Neuronal stem cell (in vitro differentiated cells): ENCODE data around the gene LVRN.

Source experiments
- DNase-seq: peaks from one replicate; pipeline ENCODE4 v3.0.0-alpha.2; 2013; ENCODE audit warnings: low spot score
- H2AFZ ChIP-seq: one replicate; pipeline ENCODE4 v1.6.1; 2013; ENCODE audit warnings: mild to moderate bottlenecking, low read length, inconsistent platforms
- H2AK5ac ChIP-seq: 2 replicates; pipeline ENCODE4 v1.6.1; 2013; ENCODE audit warnings: low read depth, mild to moderate bottlenecking, inconsistent platforms, low read length, moderate library complexity, mixed read lengths
- H2BK120ac ChIP-seq: 2 replicates; pipeline ENCODE4 v1.6.1; 2013; ENCODE audit warnings: low read depth, mild to moderate bottlenecking, inconsistent platforms, low read length, moderate library complexity, mixed read lengths
- H2BK12ac ChIP-seq: one replicate; pipeline ENCODE4 v1.6.1; 2013; ENCODE audit warnings: low read length, inconsistent platforms
- H2BK15ac ChIP-seq: 2 replicates; pipeline ENCODE4 v1.6.1; 2013; ENCODE audit warnings: mild to moderate bottlenecking, low read length, inconsistent platforms, mixed read lengths
- H2BK5ac ChIP-seq: one replicate; pipeline ENCODE4 v1.6.1; 2013; ENCODE audit warnings: inconsistent platforms, mild to moderate bottlenecking, low read length, moderate library complexity
- H3K14ac ChIP-seq: one replicate; pipeline ENCODE4 v1.6.1; 2013; ENCODE audit warnings: low read length, inconsistent platforms
- H3K18ac ChIP-seq: 2 replicates; pipeline ENCODE4 v1.6.1; 2013; ENCODE audit warnings: low read length, inconsistent platforms
- H3K23ac ChIP-seq: 2 replicates; pipeline ENCODE4 v1.6.1; 2013; ENCODE audit warnings: low read depth, mild to moderate bottlenecking, mixed read lengths, low read length, inconsistent platforms; ENCODE audit not compliant: poor library complexity
- H3K27ac ChIP-seq: replicated peaks from 3 replicates; pipeline ENCODE4 v1.5.1; 2013; ENCODE audit warnings: low read length, inconsistent platforms
- H3K27me3 ChIP-seq, 3 experiments: 2 replicates each; pipeline ENCODE4 v1.6.1; 2013; ENCODE audit warnings: low read length in 3 of 3, mild to moderate bottlenecking in 2 of 3, inconsistent platforms in 1 of 3, low read depth in 1 of 3, mixed read lengths in 1 of 3, moderate library complexity in 1 of 3; ENCODE audit not compliant: control insufficient read depth in 3 of 3, insufficient read depth in 3 of 3
- H3K36me3 ChIP-seq, 2 donors: replicated peaks in 1 of 2; 2 replicates each; pipeline ENCODE4 v1.6.1; 2013; ENCODE audit warnings: low read length in 2 of 2; ENCODE audit not compliant: control insufficient read depth in 2 of 2, insufficient read depth in 2 of 2
- H3K4ac ChIP-seq: 2 replicates; pipeline ENCODE4 v1.6.1; 2013; ENCODE audit warnings: inconsistent platforms, mild to moderate bottlenecking, low read length, moderate library complexity
- H3K4me1 ChIP-seq, 2 donors: 1 replicate in 1 of 2; 2 replicates in 1 of 2; pipeline ENCODE4 v1.6.1; 2013; ENCODE audit warnings: low read length in 2 of 2, low read depth in 1 of 2; ENCODE audit not compliant: control insufficient read depth in 2 of 2, insufficient read depth in 1 of 2
- H3K4me2 ChIP-seq: one replicate; pipeline ENCODE4 v1.6.1; 2013; ENCODE audit warnings: mild to moderate bottlenecking, low read length, inconsistent platforms; ENCODE audit not compliant: insufficient read depth, poor library complexity, severe bottlenecking
- H3K4me3 ChIP-seq, 2 donors: 2 replicates each; pipeline ENCODE4 v1.5.1; 2013; ENCODE audit warnings: low read length in 2 of 2, mild to moderate bottlenecking in 2 of 2, inconsistent platforms in 1 of 2, moderate library complexity in 1 of 2
- H3K79me1 ChIP-seq: one replicate; pipeline ENCODE4 v1.6.1; 2013; ENCODE audit warnings: low read depth, mild to moderate bottlenecking, inconsistent platforms, low read length, moderate library complexity
- H3K9ac ChIP-seq: one replicate; pipeline ENCODE4 v1.6.1; 2013; ENCODE audit warnings: mild to moderate bottlenecking, low read depth, low read length, inconsistent platforms; ENCODE audit not compliant: poor library complexity
- H3K9me3 ChIP-seq, 2 donors: replicated peaks in 1 of 2; 2 replicates each; pipeline versions ENCODE3 to v1.6.1; 2013; ENCODE audit warnings: low read length in 2 of 2, mild to moderate bottlenecking in 2 of 2, inconsistent platforms in 1 of 2, low read depth in 1 of 2, mixed read lengths in 1 of 2, moderate library complexity in 1 of 2; ENCODE audit not compliant: control insufficient read depth in 2 of 2, insufficient read depth in 1 of 2
- H4K8ac ChIP-seq: one replicate; pipeline ENCODE4 v1.6.1; 2013; ENCODE audit warnings: low read depth, mild to moderate bottlenecking, inconsistent platforms, low read length, moderate library complexity
- H4K91ac ChIP-seq: one replicate; pipeline ENCODE4 v1.6.1; 2013; ENCODE audit warnings: low read length, low read depth, mild to moderate bottlenecking, inconsistent platforms; ENCODE audit not compliant: poor library complexity
- WGBS, 2 donors: extraction: QIAGEN DNeasy Blood & Tissue Kit; methylation state at CpG; one replicate each; pipeline ENCODE4 v1.1.7; 2013; ENCODE audit warnings: missing lambda C conversion rate in 2 of 2, mixed read lengths in 1 of 2; ENCODE audit not compliant: insufficient read length in 2 of 2, insufficient replicate concordance in 1 of 2; ENCODE audit errors: extremely low coverage in 2 of 2; 5-methylcytosine and 5-hydroxymethylcytosine counted together

The LVRN gene

DNA sequence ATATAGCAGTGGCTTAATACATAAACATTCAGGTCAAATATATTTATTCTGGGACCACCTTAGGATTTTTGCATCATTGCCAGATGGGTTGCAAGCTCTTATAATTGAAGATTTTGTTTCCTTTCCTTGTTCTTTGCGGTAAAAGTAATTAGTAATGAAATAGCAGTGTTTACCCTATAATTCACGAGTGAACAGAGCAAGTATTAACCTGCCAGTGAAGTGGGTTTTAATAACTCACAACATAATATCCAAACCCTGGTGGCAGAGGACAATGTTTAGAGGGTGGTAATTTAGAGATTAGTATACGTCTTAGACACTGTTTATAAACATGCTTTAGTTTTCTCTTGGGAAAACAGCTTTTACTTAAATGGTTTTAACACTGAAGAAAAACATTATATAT is 81.8 kb downstream of the LVRN start:
- H2AFZ ChIP-seq = no peak overlapping the region
- H3K4me3 ChIP-seq = no peak overlapping the region
- no peak overlapping the region for H3K4ac ChIP-seq
- H2BK120ac ChIP-seq = no peak overlapping the region
- H2BK5ac ChIP-seq = no peak overlapping the region
- no peak overlapping the region for H3K14ac ChIP-seq
- H4K91ac ChIP-seq = no peak overlapping the region
- H3K36me3 ChIP-seq = no peaks in the 10 kb centered on the region
- no peaks in the 10 kb centered on the region for H3K9me3 ChIP-seq
- H3K79me1 ChIP-seq = no peaks in the 10 kb centered on the region
- H3K4me1 ChIP-seq = no peaks in the 10 kb centered on the region
- H2AK5ac ChIP-seq = no peak overlapping the region
- H2BK12ac ChIP-seq = no peak overlapping the region
- no peak for DNase-seq
- no peak overlapping the region for H3K18ac ChIP-seq
- no peak overlapping the region for H4K8ac ChIP-seq
- WGBS, 2 donors = no CpG with 5 or more reads among the region's 3 CpGs
- H3K23ac ChIP-seq = no peak overlapping the region
- no peak overlapping the region for H3K27ac ChIP-seq
- H3K9ac ChIP-seq = no peak overlapping the region
- H2BK15ac ChIP-seq = no peak overlapping the region
- H3K27me3 ChIP-seq = no peaks in the 10 kb centered on the region
- H3K4me2 ChIP-seq = no peak overlapping the region

DNA sequence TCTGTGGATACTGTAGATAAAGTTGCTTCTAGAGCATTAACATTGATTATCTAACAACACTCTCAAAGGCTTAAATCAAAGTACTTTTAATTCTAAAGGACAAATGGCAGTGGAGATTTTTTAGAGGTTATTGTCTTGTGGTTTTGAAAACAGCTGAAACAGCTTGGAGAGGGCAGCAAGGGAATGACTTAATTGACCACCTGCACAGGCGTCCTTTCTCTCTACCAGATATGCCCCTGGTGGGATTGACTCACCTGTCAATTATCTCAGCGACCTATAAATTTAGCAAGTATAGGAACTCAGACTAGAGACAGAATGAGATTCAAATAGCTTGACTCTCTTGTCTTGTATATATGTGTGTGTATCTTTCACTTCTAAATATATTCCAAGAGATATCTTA is 83.5 kb downstream of the LVRN start:
- Histone ChIP-seq H3K27ac (no peak overlapping the region), H2BK5ac (no peak overlapping the region), H3K14ac (no peak overlapping the region), H3K4me3 (no peak overlapping the region), H3K9me3 (no peaks in the 10 kb centered on the region), H3K79me1 (no peaks in the 10 kb centered on the region), H2BK15ac (no peak overlapping the region), H2AFZ (no peak overlapping the region), H2BK120ac (no peak overlapping the region), H3K23ac (no peak overlapping the region), H3K4me1 (no peaks in the 10 kb centered on the region), H4K91ac (no peak overlapping the region), H3K9ac (no peak overlapping the region), H3K18ac (no peak overlapping the region), H4K8ac (no peak overlapping the region), H3K36me3 (no peaks in the 10 kb centered on the region), H2AK5ac (no peak overlapping the region), H3K27me3 (no peaks in the 10 kb centered on the region), H3K4ac (no peak overlapping the region), H2BK12ac (no peak overlapping the region), H3K4me2 (no peak overlapping the region)
- no peak for DNase-seq
- no CpG with 5 or more reads among the region's 2 CpGs for WGBS, 2 donors

DNA sequence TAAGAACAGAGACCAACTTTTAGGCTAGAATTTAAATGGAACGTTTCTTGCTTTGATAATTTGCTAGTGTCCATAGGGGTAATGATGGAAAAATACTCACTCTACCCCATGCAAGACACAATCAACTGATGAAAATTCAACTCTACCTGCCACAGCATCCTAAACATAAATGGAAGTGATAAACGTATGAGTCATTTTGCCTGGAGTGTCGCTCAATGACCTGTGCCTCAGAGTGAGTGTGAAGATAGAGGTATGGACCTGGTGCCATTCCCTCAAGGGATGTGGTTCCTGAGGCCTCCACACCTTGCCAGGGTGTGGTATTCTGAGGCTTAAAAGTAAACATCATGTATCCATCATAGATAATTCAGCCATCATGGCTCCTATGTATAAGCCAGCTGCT is 84.0 kb downstream of the LVRN start:
- Histone ChIP-seq H2AK5ac (no peak overlapping the region), H2BK12ac (no peak overlapping the region), H3K4ac (no peak overlapping the region), H2BK15ac (no peak overlapping the region), H3K4me1 (no peaks in the 10 kb centered on the region), H3K36me3 (no peaks in the 10 kb centered on the region), H3K23ac (no peak overlapping the region), H3K27ac (no peak overlapping the region), H3K4me2 (no peak overlapping the region), H4K8ac (no peak overlapping the region), H2AFZ (no peak overlapping the region), H4K91ac (no peak overlapping the region), H3K4me3 (no peak overlapping the region), H3K9ac (no peak overlapping the region), H2BK5ac (no peak overlapping the region), H3K14ac (no peak overlapping the region), H3K9me3 (no peaks in the 10 kb centered on the region), H3K27me3 (no peaks in the 10 kb centered on the region), H3K18ac (no peak overlapping the region), H2BK120ac (no peak overlapping the region), H3K79me1 (no peaks in the 10 kb centered on the region)
- no CpG with 5 or more reads among the region's 3 CpGs for WGBS, 2 donors
- DNase-seq = no peak

DNA sequence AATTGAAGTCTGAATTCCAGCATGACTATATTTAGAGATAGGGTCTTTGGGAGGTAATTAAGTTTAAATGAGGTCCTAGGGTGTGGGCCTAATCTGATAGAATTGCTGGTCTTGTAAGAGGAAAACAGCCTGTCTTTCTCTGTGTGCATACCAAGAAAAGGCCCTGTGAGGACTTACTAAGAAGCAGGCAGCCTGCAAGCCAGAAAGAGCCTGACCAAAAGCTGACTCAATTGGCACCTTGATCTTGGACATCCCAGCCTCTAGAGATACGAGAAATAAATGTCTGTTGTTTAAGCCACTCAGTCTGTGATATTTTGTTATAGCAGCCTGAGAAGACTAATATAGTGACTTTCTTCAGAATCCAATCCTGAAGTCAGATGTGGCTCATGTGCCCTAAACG is 84.5 kb downstream of the LVRN start:
- no peaks in the 10 kb centered on the region for H3K36me3 ChIP-seq
- H3K79me1 ChIP-seq = no peaks in the 10 kb centered on the region
- no peaks in the 10 kb centered on the region for H3K27me3 ChIP-seq
- no peak overlapping the region for H3K18ac ChIP-seq
- no peak overlapping the region for H3K14ac ChIP-seq
- no peak overlapping the region for H3K27ac ChIP-seq
- H3K4ac ChIP-seq = no peak overlapping the region
- H2BK15ac ChIP-seq = no peak overlapping the region
- WGBS, 2 donors = no CpG with 5 or more reads among the region's 2 CpGs
- no peak for DNase-seq
- H3K9me3 ChIP-seq = no peaks in the 10 kb centered on the region
- no peak overlapping the region for H3K4me3 ChIP-seq
- no peak overlapping the region for H4K91ac ChIP-seq
- H2BK12ac ChIP-seq = no peak overlapping the region
- H3K23ac ChIP-seq = no peak overlapping the region
- H3K4me2 ChIP-seq = no peak overlapping the region
- no peak overlapping the region for H2BK120ac ChIP-seq
- H3K9ac ChIP-seq = no peak overlapping the region
- H3K4me1 ChIP-seq = no peaks in the 10 kb centered on the region
- no peak overlapping the region for H2BK5ac ChIP-seq
- H2AK5ac ChIP-seq = no peak overlapping the region
- H4K8ac ChIP-seq = no peak overlapping the region
- no peak overlapping the region for H2AFZ ChIP-seq
